ENCODE measurements around the gene SCAMP2.
"Not testable (repeated sequence)": the region's sequence is repeated elsewhere in the genome, so short reads cannot be mapped to it uniquely, and the experiment has no call there.

The SCAMP2 gene

DNA sequence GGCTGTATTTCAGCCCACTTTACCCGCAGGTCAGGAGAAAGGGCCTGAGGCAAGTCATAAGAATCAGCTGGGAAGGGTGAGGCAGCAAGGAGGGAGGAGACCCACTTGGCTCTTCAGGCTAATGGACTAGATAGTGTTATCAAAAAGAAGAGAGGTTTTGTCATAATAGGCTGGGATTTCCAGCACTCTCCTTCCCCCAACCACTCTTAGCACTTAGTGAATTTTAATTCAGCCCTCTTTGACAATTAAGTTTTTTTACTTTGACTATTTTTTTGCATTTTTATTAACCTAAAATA, 17.4 kb upstream of the SCAMP2 start:
- DNase-seq (ENCODE audit: low read depth): no peak

DNA sequence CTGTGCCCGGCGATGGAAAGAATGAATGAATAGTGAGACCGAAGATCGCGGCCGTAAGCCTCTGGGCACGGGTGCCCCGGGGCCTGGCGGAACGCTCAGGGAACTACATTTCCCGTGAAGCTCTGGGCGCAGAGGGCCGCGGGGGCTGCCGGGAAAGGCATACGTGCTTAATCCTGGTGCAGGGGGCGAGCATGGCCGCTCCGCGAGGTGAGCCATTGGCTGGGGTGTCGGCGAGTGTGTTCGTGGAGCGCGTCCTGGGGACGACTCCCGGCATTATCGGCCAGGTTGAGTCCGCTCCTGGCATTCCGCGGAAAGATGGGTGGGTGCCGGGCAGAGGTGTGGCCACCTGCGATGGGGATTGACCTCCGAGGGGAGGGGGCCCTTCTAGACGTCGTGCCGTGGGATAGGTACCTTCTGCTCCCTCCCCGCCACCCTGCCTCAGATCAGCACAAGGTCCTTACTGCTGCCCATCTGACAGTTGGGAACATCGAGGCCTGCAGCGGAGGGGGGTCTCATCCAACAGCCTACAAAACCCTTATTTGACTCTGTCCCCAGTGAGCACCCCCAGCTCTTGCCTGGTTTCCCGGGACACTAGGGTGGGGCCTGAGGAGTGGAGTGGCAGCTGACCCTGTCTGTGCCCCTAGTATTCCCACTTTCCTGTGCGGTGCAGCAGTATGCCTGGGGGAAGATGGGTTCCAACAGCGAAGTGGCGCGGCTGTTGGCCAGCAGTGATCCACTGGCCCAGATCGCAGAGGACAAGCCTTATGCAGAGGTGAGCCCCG, 16.9 kb upstream of the SCAMP2 start, which contains the start of gene MPI:
TSS of gene MPI (plus strand) at position 160 of the 782 bp plus-strand sequence. CDS start at position 192, 32 bp downstream.
- peak; percentile 78 for DNase-seq (ENCODE audit: low read depth)

- DNase-seq (ENCODE audit: low read depth): no peak
Measured at GRCh38 chr15:74889390-74889882, 16.3 kb upstream of the SCAMP2 start.

DNA sequence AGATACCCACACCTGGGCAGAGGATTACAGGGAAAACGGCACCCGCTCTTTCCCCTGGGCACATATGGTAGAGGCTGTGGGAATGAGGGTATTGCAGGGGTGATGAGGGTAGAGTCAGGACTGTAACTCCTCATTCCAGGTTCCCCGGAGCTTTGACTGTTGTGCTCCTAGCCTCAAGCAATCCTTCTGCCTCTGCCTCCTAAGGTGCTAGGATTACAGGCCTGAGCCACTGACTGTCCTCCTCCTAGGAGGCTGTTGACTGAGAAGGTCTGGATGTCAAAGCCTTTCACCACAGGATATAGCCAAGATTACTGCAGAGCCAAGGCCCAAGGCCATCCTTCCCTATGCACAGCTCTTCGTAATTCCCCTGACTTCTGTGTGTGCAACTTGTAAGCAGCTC, 15.6 kb upstream of the SCAMP2 start:
- no peak for DNase-seq (ENCODE audit: low read depth)

GRCh38 chr15:74887537-74888193, 14.5 kb upstream of the SCAMP2 start:
- not testable (repeated sequence) for DNase-seq (ENCODE audit: low read depth)

DNA sequence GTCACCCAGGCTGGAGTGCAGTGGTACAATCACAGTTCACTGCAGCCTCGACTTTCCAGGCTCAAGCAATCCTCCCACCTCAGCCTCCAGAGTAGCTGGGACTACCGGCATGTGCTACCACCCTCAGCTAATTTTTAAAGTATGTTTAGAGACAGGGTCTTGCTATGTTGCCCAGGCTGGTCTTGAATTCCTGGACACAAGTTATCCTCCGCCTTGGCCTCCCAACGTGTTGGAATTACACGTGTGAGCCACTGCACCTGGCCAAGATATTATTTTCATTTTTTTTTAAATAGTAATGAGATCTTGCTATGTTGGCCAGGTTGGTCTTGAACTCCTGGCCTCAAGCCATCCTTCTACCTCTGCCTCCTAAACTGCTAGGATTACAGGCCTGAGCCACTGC, 12.3 kb upstream of the SCAMP2 start:
- DNase-seq (ENCODE audit: low read depth): no peak

DNA sequence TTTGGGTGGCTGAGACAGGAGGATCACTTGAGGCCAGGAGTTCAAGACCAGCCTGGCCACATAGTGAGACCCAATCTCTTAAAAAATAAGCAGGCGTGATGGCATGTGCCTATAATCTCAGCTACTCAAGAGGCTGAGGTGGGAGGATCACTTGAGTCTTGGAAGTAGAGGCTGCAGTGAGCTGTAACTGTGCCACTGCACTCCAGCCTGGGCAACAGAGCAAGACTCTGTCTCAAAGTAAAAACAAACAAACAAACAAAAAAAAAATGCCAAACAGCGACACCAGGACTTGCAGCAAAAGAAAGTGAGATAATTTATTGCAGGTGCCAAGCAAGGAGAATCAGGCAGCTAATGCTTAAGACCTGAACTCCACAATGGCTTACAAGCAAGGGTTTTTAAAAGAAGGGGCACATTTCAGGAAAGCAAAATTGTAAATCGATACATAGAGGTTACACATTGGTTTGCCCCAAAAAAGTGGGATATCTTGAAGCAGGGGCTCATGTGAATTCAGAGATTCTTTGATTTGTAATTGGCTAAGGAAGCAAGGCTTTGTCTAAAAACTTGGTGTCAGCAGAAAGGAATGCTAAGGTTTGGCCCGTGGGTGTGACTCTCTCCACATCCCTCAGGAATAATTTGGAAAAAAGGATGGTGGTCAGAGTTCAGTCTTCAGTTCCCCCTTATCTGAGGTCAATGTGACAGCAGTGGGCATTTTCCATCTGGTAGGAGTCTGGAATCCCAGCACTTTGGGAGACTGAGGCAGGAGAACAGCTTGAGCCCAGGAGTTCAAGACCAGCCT, 11.5 kb upstream of the SCAMP2 start:
- DNase-seq (ENCODE audit: low read depth): no peak

DNA sequence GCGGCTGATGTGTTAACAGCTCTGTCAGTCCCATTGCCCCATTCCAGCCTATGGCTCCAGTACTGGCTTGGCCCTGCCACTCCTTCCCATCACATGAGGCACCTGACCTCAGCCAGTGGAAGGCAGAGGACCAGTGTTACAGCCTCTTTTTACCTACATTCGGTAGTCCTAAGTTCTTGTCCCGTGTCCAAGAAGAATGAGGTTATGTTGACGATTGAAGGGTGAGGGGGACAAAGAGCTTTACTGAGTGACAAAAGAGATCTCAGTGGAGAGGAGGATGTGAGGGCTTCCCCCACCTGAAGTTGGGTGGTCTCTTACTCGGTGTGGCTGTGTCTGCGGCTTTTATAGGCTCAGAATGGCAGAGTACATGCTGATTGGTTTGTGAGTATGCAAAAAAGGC, 9.4 kb upstream of the SCAMP2 start:
- DNase-seq (ENCODE audit: low read depth): no peak

DNA sequence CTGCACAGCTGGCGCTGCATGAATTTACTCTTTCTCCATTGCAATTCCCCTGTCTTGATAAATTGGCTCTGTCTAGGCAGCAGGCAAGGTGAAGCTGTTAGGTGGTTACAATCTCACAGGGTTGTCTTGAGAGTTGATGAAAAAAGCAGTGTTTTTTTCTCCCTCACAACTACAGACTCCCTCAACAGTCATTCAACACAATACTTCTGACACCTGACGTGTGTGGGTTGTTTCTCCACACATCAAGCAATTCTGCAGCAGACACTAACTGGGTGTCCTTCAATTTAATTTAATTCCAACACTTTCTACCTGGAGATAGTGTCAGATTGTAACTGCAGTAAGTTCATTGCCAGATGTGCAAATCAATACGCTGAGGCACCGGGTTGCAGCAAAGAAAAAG, 5.1 kb upstream of the SCAMP2 start:
- no peak for DNase-seq (ENCODE audit: low read depth)

- DNase-seq (ENCODE audit: low read depth): no peak
Measured at GRCh38 chr15:74873756-74874424, 725 bp upstream of the SCAMP2 start.

DNA sequence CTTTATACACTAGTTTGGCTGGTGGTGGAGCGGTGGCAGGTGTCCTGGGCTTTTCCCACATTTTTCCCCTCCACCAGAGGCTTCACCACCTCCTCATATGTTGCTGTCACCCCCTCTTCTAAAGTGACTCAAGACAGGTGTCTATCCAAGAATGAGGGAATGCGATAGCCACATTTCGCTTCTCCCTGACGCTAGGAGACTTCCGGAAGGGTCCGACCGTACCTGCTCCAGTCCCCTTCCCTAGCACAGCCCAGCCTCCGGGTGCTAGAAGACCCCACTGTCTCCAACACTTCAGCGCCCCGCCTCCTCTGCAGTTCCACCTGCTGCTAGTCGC, 496 bp downstream of the SCAMP2 start:
- DNase-seq (ENCODE audit: low read depth): no peak

DNA sequence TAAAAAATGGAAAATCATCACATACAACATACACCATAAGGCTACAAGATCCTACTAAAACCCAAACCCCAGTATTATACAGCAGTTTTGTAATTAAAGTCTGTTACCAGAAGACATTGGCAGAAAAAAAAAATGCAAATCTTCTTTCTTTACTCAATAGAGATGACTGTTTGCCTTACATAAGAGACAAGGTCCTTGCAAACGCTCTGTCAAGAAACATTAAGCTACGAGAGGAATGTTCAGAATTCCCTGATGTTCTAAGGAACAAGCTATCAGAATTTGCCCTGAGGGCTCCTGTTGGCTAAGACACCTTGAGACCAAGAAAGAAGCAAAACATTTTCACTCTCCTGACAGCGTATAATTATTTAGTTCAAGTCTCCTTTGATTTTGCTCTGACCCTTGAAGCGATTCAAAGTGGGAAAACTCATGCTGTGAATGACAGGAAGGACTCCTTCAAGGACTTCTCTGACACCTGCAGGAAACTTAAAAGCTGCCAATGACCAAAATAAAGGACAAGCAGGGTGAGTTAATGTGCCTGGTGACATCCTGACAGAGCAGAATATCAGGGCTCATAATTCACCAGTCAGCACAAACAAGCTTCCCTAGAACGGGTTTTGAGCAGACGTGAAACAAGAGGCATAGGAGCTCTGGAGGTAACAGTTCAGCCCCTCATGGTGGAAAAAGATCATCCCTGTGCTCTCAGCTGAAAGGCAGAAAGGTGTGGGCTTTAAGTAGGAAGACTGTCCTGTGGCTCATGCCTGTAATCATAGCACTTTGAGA, 2.5 kb downstream of the SCAMP2 start:
- no peak for DNase-seq (ENCODE audit: low read depth)

DNA sequence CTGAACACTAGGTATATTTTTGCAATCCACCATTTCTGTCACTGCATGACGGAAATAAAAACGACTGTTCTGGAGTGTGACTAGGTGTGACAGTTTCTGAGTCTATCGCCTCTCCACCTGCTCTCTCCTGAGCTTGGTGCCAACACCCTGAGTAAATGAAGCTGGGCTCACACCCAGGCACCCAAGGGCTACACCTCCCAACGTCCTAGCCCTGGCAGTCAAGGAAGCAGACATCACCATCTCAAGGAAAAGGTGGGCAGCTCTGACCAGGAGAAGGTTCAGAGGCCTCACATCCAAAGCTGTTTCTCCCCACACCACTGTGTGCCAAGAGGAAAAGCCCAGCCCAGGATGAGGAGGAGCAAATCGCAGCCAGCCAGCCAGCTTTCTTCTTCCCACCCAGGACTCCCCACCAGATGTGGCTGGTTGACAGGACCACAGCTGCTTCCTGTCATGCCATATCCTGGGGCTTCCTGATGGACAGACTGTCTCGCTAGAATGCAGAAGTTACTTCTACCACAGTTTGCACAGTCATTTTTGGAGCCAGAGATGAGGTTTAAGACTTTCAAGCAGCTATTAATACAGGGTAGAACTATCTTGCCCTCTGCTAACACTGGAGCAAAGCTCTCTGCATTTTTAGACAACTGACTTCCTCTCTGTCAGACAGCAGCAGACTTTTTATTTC, 3.3 kb downstream of the SCAMP2 start:
- no peak for DNase-seq (ENCODE audit: low read depth)

GRCh38 chr15:74869372-74869725, 3.8 kb downstream of the SCAMP2 start:
- no peak for DNase-seq (ENCODE audit: low read depth)

DNA sequence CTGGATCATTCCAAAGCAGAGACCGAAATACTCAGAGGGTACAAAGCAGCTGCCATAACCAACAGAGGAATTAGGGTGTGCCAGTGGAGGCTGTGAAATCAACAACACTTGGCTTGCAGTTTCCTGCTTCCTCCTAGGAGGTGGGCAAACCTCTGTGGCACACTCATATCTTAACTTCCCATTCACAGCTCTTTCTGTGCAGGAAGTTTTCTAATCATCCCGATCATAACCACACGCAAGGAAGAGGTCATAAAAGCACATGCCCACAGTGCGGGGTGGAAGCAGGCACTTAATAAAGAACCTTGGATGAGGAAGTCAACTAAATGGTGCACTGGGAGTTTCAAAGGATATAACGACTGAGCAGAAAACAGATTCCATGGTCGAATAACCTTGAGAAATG, 5.1 kb downstream of the SCAMP2 start:
- DNase-seq (ENCODE audit: low read depth): no peak

- no peak for DNase-seq (ENCODE audit: low read depth)
Measured at GRCh38 chr15:74867466-74868038, 5.6 kb downstream of the SCAMP2 start.

DNA sequence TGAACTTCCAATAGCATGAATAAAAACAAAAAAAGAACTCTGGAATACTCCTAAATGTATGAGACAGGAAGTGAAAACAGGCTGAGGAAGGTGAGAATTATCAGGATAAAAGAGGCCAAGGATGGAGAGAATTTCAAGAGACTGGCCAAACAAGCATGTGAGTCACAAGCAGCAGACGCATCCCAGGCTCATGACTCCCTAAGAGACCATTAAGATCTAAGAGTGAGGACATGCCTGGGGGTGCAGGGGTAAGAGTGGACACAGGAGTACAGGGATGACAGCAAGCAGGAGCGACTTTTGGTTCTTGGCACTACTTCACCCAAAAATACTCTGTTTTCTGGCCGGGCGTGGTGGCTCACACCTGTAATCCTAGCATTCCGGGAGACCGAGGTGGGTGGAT, 7.1 kb downstream of the SCAMP2 start:
- no peak for DNase-seq (ENCODE audit: low read depth)

- DNase-seq (ENCODE audit: low read depth): no peak
Measured at GRCh38 chr15:74865316-74865715, 7.8 kb downstream of the SCAMP2 start.

- DNase-seq (ENCODE audit: low read depth): no peak
Measured at GRCh38 chr15:74864296-74864695, 8.9 kb downstream of the SCAMP2 start.

DNA sequence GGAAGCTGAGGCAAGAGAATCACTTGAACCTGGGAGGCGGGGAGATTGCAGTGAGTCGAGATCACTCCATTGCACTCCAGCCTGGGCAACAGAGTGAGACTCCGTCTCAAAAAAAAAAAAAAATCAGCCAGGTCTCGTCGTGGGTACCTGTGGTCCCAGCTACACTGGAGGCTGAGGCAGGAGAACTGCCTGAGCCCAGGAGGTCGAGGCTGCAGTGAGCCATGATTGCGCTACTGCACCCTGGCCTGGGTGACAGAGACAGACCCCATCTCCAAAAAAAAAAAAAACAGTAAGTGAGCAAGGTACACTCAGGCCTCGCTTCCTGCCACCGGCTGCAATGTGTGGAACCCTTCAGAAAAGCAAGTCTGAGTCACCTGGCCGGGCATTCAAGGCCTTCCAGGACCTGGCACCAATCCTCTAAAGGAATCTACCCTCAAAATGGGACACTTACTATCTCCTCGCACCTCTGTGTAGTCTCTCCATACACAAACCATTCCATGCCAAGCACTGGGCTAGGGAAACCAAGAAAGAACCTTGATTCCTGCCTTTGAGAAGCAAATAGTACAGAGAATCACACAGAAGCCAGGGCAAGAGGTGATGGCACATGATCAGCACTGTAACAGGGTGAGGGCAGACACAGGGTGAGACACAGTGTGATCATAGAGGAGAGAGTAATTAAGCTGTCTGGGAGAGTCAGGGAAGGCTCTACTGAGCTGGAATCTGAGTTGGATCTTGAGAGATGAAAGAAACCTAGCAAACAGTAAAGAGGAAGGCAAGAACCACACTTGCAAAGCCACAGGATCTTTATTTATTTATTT, 9.7 kb downstream of the SCAMP2 start:
- DNase-seq (ENCODE audit: low read depth): no peak

All from activated T-helper 9 cell treated with anti-CD3 and anti-CD28 coated beads, Interleukin-2, amount 50 U/mL, for 16 hours (primary cell).